ENCODE measurements around the gene CORO2B.

Gene CORO2B

GRCh38 chr15:68764090-68764489 is 185.3 kb downstream of the CORO2B start:
- H3K9me3 ChIP-seq (ENCODE audit: low read depth, low read length), result no peaks in the 10 kb centered on the region
- H3K36me3 ChIP-seq (ENCODE audit: insufficient read depth, low read length), result no peaks in the 10 kb centered on the region
- TF ChIP-seq POLR2AphosphoS5 (IDR thresholded peaks at IDR 0.05; ENCODE audit: borderline replicate concordance, low read depth, low read length) (no peak), EZH2 (IDR thresholded peaks at IDR 0.05) (no peak), FOXP2 (optimal IDR thresholded peaks at IDR 0.05; ENCODE audit: control extremely low read depth, extremely low read length, insufficient read depth) (no peak)
- no peak overlapping the region for H3K9ac ChIP-seq (ENCODE audit: insufficient read length)
- no peak for DNase-seq (ENCODE audit: low read depth, low spot score)
- no peak overlapping the region for H3K27ac ChIP-seq
- no peak overlapping the region for H3K4me3 ChIP-seq

- Histone ChIP-seq H3K9ac (ENCODE audit: insufficient read length) (no peak overlapping the region), H3K4me3 (no peak overlapping the region), H3K27ac (peak overlapping the region; percentile 69; the same call in 1 of the 2 replicates), H3K36me3 (ENCODE audit: insufficient read depth, low read length) (no peaks in the 10 kb centered on the region), H3K9me3 (ENCODE audit: low read depth, low read length) (no peaks in the 10 kb centered on the region)
- no peak for TF ChIP-seq POLR2AphosphoS5 (IDR thresholded peaks at IDR 0.05; ENCODE audit: borderline replicate concordance, low read depth, low read length)
- TF ChIP-seq EZH2 (IDR thresholded peaks at IDR 0.05), result no peak
- no peak for TF ChIP-seq FOXP2 (optimal IDR thresholded peaks at IDR 0.05; ENCODE audit: control extremely low read depth, extremely low read length, insufficient read depth)
- no peak for DNase-seq (ENCODE audit: low read depth, low spot score)
Measured at GRCh38 chr15:68765602-68766368, 187.0 kb downstream of the CORO2B start.

GRCh38 chr15:68767833-68768232 is 189.0 kb downstream of the CORO2B start:
- no peaks in the 10 kb centered on the region for H3K9me3 ChIP-seq (ENCODE audit: low read depth, low read length)
- no peak overlapping the region for H3K27ac ChIP-seq
- H3K36me3 ChIP-seq (ENCODE audit: insufficient read depth, low read length), result no peaks in the 10 kb centered on the region
- no peak overlapping the region for H3K9ac ChIP-seq (ENCODE audit: insufficient read length)
- TF ChIP-seq POLR2AphosphoS5 (IDR thresholded peaks at IDR 0.05; ENCODE audit: borderline replicate concordance, low read depth, low read length) (no peak), FOXP2 (optimal IDR thresholded peaks at IDR 0.05; ENCODE audit: control extremely low read depth, extremely low read length, insufficient read depth) (no peak), EZH2 (IDR thresholded peaks at IDR 0.05) (no peak)
- no peak for DNase-seq (ENCODE audit: low read depth, low spot score)
- no peak overlapping the region for H3K4me3 ChIP-seq

GRCh38 chr15:68768321-68768720 is 189.5 kb downstream of the CORO2B start:
- H3K9ac ChIP-seq (ENCODE audit: insufficient read length), result no peak overlapping the region
- H3K36me3 ChIP-seq (ENCODE audit: insufficient read depth, low read length), result no peaks in the 10 kb centered on the region
- DNase-seq (ENCODE audit: low read depth, low spot score), result no peak
- H3K9me3 ChIP-seq (ENCODE audit: low read depth, low read length), result no peaks in the 10 kb centered on the region
- H3K27ac ChIP-seq, result no peak overlapping the region
- H3K4me3 ChIP-seq, result no peak overlapping the region
- TF ChIP-seq EZH2 (IDR thresholded peaks at IDR 0.05) (no peak), FOXP2 (optimal IDR thresholded peaks at IDR 0.05; ENCODE audit: control extremely low read depth, extremely low read length, insufficient read depth) (no peak), POLR2AphosphoS5 (IDR thresholded peaks at IDR 0.05; ENCODE audit: borderline replicate concordance, low read depth, low read length) (no peak)

GRCh38 chr15:68769702-68770101 is 190.9 kb downstream of the CORO2B start:
- Histone ChIP-seq H3K4me3 (no peak overlapping the region), H3K27ac (no peak overlapping the region), H3K9me3 (ENCODE audit: low read depth, low read length) (no peaks in the 10 kb centered on the region), H3K9ac (ENCODE audit: insufficient read length) (no peak overlapping the region), H3K36me3 (ENCODE audit: insufficient read depth, low read length) (no peaks in the 10 kb centered on the region)
- no peak for DNase-seq (ENCODE audit: low read depth, low spot score)
- no peak for TF ChIP-seq EZH2 (IDR thresholded peaks at IDR 0.05)
- no peak for TF ChIP-seq FOXP2 (optimal IDR thresholded peaks at IDR 0.05; ENCODE audit: control extremely low read depth, extremely low read length, insufficient read depth)
- TF ChIP-seq POLR2AphosphoS5 (IDR thresholded peaks at IDR 0.05; ENCODE audit: borderline replicate concordance, low read depth, low read length), result no peak

- no peaks in the 10 kb centered on the region for H3K9me3 ChIP-seq (ENCODE audit: low read depth, low read length)
- no peak overlapping the region for H3K9ac ChIP-seq (ENCODE audit: insufficient read length)
- H3K4me3 ChIP-seq, result no peak overlapping the region
- no peak for DNase-seq (ENCODE audit: low read depth, low spot score)
- H3K36me3 ChIP-seq (ENCODE audit: insufficient read depth, low read length), result no peaks in the 10 kb centered on the region
- H3K27ac ChIP-seq, result no peak overlapping the region
- no peak for TF ChIP-seq EZH2 (IDR thresholded peaks at IDR 0.05)
- TF ChIP-seq FOXP2 (optimal IDR thresholded peaks at IDR 0.05; ENCODE audit: control extremely low read depth, extremely low read length, insufficient read depth), result no peak
- TF ChIP-seq POLR2AphosphoS5 (IDR thresholded peaks at IDR 0.05; ENCODE audit: borderline replicate concordance, low read depth, low read length), result no peak
Measured at GRCh38 chr15:68770216-68770615, 191.4 kb downstream of the CORO2B start.

- H3K27ac ChIP-seq, result no peak overlapping the region
- H3K9ac ChIP-seq (ENCODE audit: insufficient read length), result no peak overlapping the region
- DNase-seq (ENCODE audit: low read depth, low spot score), result no peak
- no peaks in the 10 kb centered on the region for H3K9me3 ChIP-seq (ENCODE audit: low read depth, low read length)
- H3K36me3 ChIP-seq (ENCODE audit: insufficient read depth, low read length), result peaks cover 11% of the 10 kb centered on the region; the same call in 1 of the 2 replicates
- TF ChIP-seq FOXP2 (optimal IDR thresholded peaks at IDR 0.05; ENCODE audit: control extremely low read depth, extremely low read length, insufficient read depth) (no peak), EZH2 (IDR thresholded peaks at IDR 0.05) (no peak), POLR2AphosphoS5 (IDR thresholded peaks at IDR 0.05; ENCODE audit: borderline replicate concordance, low read depth, low read length) (no peak)
- no peak overlapping the region for H3K4me3 ChIP-seq
Measured at GRCh38 chr15:68773036-68773435, 194.2 kb downstream of the CORO2B start.

GRCh38 chr15:68774120-68774519 is 195.3 kb downstream of the CORO2B start:
- Histone ChIP-seq H3K4me3 (no peak overlapping the region), H3K27ac (no peak overlapping the region), H3K9me3 (ENCODE audit: low read depth, low read length) (no peaks in the 10 kb centered on the region), H3K36me3 (ENCODE audit: insufficient read depth, low read length) (peaks cover 20% of the 10 kb centered on the region), H3K9ac (ENCODE audit: insufficient read length) (no peak overlapping the region)
- DNase-seq (ENCODE audit: low read depth, low spot score), result no peak
- TF ChIP-seq FOXP2 (optimal IDR thresholded peaks at IDR 0.05; ENCODE audit: control extremely low read depth, extremely low read length, insufficient read depth), result no peak
- no peak for TF ChIP-seq POLR2AphosphoS5 (IDR thresholded peaks at IDR 0.05; ENCODE audit: borderline replicate concordance, low read depth, low read length)
- no peak for TF ChIP-seq EZH2 (IDR thresholded peaks at IDR 0.05)

Measured in SK-N-MC (cell line).